NCI-H2171 (cell line): Measurements from ENCODE around the gene PTBP1.

Source experiments
- DNase-seq: peaks from one replicate; lab custom pipeline; 2025; lab: John Stamatoyannopoulos, UW

PTBP1 gene

GRCh38 chr19:772730-773436 is 24.4 kb upstream of the PTBP1 start:
- no peak for DNase-seq

- DNase-seq, result no peak
Measured at GRCh38 chr19:776549-776948, 20.7 kb upstream of the PTBP1 start.

GRCh38 chr19:778910-779653 is 18.2 kb upstream of the PTBP1 start:
- DNase-seq, result no peak

GRCh38 chr19:780935-781334 is 16.3 kb upstream of the PTBP1 start:
- no peak for DNase-seq

- no peak for DNase-seq
Measured at GRCh38 chr19:781800-782184, 15.5 kb upstream of the PTBP1 start.

GRCh38 chr19:782185-782877 is 14.9 kb upstream of the PTBP1 start:
- DNase-seq, result no peak

GRCh38 chr19:782878-783668 is 14.2 kb upstream of the PTBP1 start:
- no peak for DNase-seq

- DNase-seq, result no peak
Measured at GRCh38 chr19:784541-784940, 12.7 kb upstream of the PTBP1 start.

GRCh38 chr19:787536-787935 is 9.7 kb upstream of the PTBP1 start:
- DNase-seq, result no peak

GRCh38 chr19:788686-788982 is 8.6 kb upstream of the PTBP1 start:
- no peak for DNase-seq

- peak; percentile 32 for DNase-seq
Measured at GRCh38 chr19:788983-789700, 8.1 kb upstream of the PTBP1 start.

- DNase-seq, result no peak
Measured at GRCh38 chr19:789701-790060, 7.6 kb upstream of the PTBP1 start.

GRCh38 chr19:791007-791566 is 6.2 kb upstream of the PTBP1 start:
- no peak for DNase-seq

GRCh38 chr19:791567-792305 is 5.5 kb upstream of the PTBP1 start:
- DNase-seq, result no peak

GRCh38 chr19:792306-792885 is 4.9 kb upstream of the PTBP1 start:
- no peak for DNase-seq

GRCh38 chr19:793806-794205 is 3.4 kb upstream of the PTBP1 start:
- DNase-seq, result no peak

- DNase-seq, result no peak
Measured at GRCh38 chr19:795073-795611, 2.1 kb upstream of the PTBP1 start.

- DNase-seq, result no peak
Measured at GRCh38 chr19:795691-796581, 1.3 kb upstream of the PTBP1 start.
